OCI-LY3 (cell line): ENCODE measurements around the gene ZNF778.

Experiments
- H2AFZ ChIP-seq: fragments of 200-600, 300-600 bp; shearing (Covaris generic); 2 replicates; pipeline ENCODE4 v1.6.0; 2014; ENCODE audit warnings: antibody characterized with exemption, low read depth, low read length
- H3K27ac ChIP-seq: fragments of 200-600, 300-600 bp; sonication (generic); 2 replicates; pipeline ENCODE4 v1.5.1; 2014; ENCODE audit warnings: mild to moderate bottlenecking, low read length, moderate library complexity, mixed read lengths
- H3K27me3 ChIP-seq: fragments of 200-600, 300-600 bp; sonication (generic); 2 replicates; pipeline ENCODE4 v1.6.1; 2014; ENCODE audit warnings: low read depth, low read length, mixed read lengths
- H3K36me3 ChIP-seq: fragments of 200-600, 300-600 bp; sonication (generic); replicated peaks from 2 replicates; pipeline ENCODE3; 2014; ENCODE audit warnings: low read depth, low read length, mixed read lengths
- H3K4me1 ChIP-seq: fragments of 300-600, 200-600 bp; sonication (generic); 2 replicates; pipeline ENCODE4 v1.6.1; 2014; ENCODE audit warnings: low read length, mixed read lengths
- H3K4me2 ChIP-seq: fragments of 200-600, 300-600 bp; sonication (generic); 2 replicates; pipeline ENCODE4 v1.6.1; 2014; ENCODE audit warnings: low read length, mixed read lengths
- H3K4me3 ChIP-seq: fragments of 300-600, 200-600 bp; sonication (generic); 2 replicates; pipeline ENCODE4 v1.5.1; 2014; ENCODE audit warnings: antibody characterized with exemption, mild to moderate bottlenecking, low read length, moderate library complexity
- H3K79me2 ChIP-seq: fragments of 300-600, 200-600 bp; shearing (Covaris generic); 2 replicates; pipeline ENCODE4 v1.6.1; 2014; ENCODE audit warnings: mild to moderate bottlenecking, low read length, mixed read lengths
- H3K9ac ChIP-seq: fragments of 300-600, 200-600 bp; shearing (Covaris generic); 2 replicates; pipeline ENCODE4 v1.6.0; 2014; ENCODE audit warnings: mild to moderate bottlenecking, low read length, moderate library complexity
- H3K9me3 ChIP-seq: fragments of 200-600, 300-600 bp; shearing (Covaris generic); 2 replicates; pipeline ENCODE4 v1.6.1; 2014; ENCODE audit warnings: low read length, mixed read lengths; ENCODE audit not compliant: insufficient read depth
- H4K20me1 ChIP-seq: fragments of 200-600, 300-600 bp; sonication (generic); 2 replicates; pipeline ENCODE4 v1.6.1; 2016; ENCODE audit warnings: low read length, mixed read lengths; ENCODE audit not compliant: insufficient read depth
- CTCF ChIP-seq: fragments of 200-600, 300-600 bp; sonication (generic); IDR thresholded peaks from 2 replicates; pipeline ENCODE4 v1.5.1; 2014; ENCODE audit warnings: antibody characterized with exemption, low read length, low read depth
- EZH2phosphoT487 ChIP-seq: fragments of 200-600 bp; shearing (Covaris generic); IDR thresholded peaks from 2 replicates; pipeline ENCODE4 v1.6.1; 2018; ENCODE audit warnings: antibody characterized with exemption, mixed run types, low read depth

Gene ZNF778

GRCh38 chr16:89275837-89276720 is 58.6 kb downstream of the ZNF778 start:
- no peak for TF ChIP-seq EZH2phosphoT487
- TF ChIP-seq CTCF = no peak
- H3K27me3 ChIP-seq = no peaks in the 10 kb centered on the region
- H3K4me1 ChIP-seq = no peaks in the 10 kb centered on the region
- peaks cover 45% of the 10 kb centered on the region for H3K36me3 ChIP-seq
- H3K4me3 ChIP-seq = no peak overlapping the region
- H3K27ac ChIP-seq = no peak overlapping the region
- no peak overlapping the region for H2AFZ ChIP-seq
- H3K79me2 ChIP-seq = peaks cover 3% of the 10 kb centered on the region; the same call in 1 of the 2 replicates
- H4K20me1 ChIP-seq = no peaks in the 10 kb centered on the region
- no peak overlapping the region for H3K9ac ChIP-seq
- no peak overlapping the region for H3K4me2 ChIP-seq
- no peaks in the 10 kb centered on the region for H3K9me3 ChIP-seq

- no peaks in the 10 kb centered on the region for H3K27me3 ChIP-seq
- no peak overlapping the region for H3K4me2 ChIP-seq
- TF ChIP-seq EZH2phosphoT487 (no peak), CTCF (no peak)
- H3K79me2 ChIP-seq = peaks cover 3% of the 10 kb centered on the region; the same call in 1 of the 2 replicates
- H3K27ac ChIP-seq = no peak overlapping the region
- no peak overlapping the region for H2AFZ ChIP-seq
- H3K9ac ChIP-seq = no peak overlapping the region
- H3K9me3 ChIP-seq = no peaks in the 10 kb centered on the region
- no peaks in the 10 kb centered on the region for H3K4me1 ChIP-seq
- no peaks in the 10 kb centered on the region for H4K20me1 ChIP-seq
- H3K4me3 ChIP-seq = no peak overlapping the region
- peaks cover 44% of the 10 kb centered on the region for H3K36me3 ChIP-seq
Observed at GRCh38 chr16:89277049-89277448, 59.5 kb downstream of the ZNF778 start.

GRCh38 chr16:89277641-89278341 is 60.3 kb downstream of the ZNF778 start:
- H3K4me2 ChIP-seq = no peak overlapping the region
- no peak overlapping the region for H3K27ac ChIP-seq
- TF ChIP-seq CTCF = no peak
- no peak for TF ChIP-seq EZH2phosphoT487
- no peak overlapping the region for H3K9ac ChIP-seq
- H3K9me3 ChIP-seq = no peaks in the 10 kb centered on the region
- no peaks in the 10 kb centered on the region for H3K27me3 ChIP-seq
- no peaks in the 10 kb centered on the region; the same call in 1 of the 2 replicates for H3K79me2 ChIP-seq
- H4K20me1 ChIP-seq = no peaks in the 10 kb centered on the region
- no peak overlapping the region for H3K4me3 ChIP-seq
- H3K36me3 ChIP-seq = peaks cover 44% of the 10 kb centered on the region
- H3K4me1 ChIP-seq = no peaks in the 10 kb centered on the region
- H2AFZ ChIP-seq = no peak overlapping the region
